Measurements from ENCODE around the gene RNF224. TPM values are rescaled to one million over a fixed set of nuclear protein-coding genes. Genes with fewer than 3 reads are reported as not detected.

Gene RNF224
- total RNA-seq, 1 experiment from 2014 or later = not detected

DNA sequence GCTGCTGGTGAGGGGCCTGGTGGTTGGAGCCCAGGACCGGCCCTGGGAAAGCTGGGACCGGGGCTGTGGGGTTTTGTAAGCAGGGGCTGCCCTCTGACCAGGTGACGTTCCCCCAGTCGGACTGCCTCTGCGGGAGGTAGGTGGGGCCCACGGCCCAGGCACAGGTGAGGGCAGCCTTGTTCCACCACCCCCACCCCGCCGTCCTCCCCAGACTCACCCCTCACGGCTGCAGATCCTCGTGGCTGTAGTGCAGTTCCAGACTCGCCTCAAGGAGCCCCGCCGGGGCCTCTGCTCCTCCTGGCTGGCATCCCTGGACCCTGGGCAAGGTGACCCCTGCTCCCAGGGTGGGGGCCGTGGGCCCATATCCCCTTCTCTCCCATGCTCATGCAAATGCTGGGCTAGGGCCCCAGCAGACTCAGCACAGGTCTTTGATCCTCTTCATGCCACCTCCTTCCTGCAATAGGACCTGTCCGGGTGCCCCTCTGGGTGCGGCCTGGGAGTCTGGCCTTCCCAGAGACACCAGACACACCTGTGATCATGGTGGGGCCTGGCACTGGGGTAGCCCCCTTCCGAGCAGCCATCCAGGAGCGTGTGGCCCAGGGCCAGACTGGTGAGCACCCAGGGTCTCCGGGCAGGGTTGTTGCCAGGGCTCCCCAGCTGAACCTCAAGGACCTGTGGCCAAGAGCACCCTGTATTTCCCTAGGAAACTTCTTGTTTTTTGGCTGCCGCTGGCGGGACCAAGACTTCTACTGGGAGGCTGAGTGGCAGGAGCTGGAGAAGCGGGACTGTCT lies 11.9 kb upstream of the RNF224 start:
- no peak for DNase-seq (ENCODE audit: low spot score)

DNA sequence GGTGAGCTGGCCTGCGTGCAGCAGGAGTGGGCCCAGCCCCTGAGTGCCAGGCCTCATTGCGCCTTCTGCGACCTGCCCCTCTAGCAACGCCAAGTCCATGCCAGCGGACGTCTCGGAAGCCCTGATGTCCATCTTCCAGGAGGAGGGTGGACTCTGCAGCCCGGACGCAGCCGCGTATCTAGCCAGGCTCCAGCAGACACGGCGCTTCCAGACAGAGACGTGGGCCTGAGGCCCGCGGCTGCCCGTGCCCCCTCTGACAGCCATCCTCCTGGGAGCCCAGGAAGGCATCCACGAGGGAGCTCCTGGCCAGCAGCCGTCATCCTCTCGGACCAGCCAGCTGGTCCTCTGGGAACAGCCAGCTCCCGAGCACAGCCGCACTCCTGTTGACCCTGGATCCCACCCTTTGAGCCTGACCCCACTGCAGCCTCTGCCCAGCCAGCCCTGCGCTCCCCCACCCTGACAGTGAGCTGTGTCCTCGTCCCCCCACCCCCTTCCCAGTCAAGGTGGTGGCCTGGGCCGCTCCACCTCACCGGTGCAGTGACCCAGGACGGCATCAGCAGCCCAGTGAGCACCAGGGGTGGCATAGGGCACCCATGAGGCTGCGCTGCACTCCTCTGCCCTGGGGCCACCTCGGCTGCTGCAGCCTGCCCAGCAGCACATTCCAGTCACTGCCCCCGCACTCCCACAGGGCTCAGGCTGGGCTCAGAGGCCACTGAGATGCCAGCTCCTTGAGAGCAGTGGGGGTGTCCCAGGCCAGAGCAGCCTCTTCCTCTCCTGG lies 10.9 kb upstream of the RNF224 start:
- no peak for DNase-seq (ENCODE audit: low spot score)

DNA sequence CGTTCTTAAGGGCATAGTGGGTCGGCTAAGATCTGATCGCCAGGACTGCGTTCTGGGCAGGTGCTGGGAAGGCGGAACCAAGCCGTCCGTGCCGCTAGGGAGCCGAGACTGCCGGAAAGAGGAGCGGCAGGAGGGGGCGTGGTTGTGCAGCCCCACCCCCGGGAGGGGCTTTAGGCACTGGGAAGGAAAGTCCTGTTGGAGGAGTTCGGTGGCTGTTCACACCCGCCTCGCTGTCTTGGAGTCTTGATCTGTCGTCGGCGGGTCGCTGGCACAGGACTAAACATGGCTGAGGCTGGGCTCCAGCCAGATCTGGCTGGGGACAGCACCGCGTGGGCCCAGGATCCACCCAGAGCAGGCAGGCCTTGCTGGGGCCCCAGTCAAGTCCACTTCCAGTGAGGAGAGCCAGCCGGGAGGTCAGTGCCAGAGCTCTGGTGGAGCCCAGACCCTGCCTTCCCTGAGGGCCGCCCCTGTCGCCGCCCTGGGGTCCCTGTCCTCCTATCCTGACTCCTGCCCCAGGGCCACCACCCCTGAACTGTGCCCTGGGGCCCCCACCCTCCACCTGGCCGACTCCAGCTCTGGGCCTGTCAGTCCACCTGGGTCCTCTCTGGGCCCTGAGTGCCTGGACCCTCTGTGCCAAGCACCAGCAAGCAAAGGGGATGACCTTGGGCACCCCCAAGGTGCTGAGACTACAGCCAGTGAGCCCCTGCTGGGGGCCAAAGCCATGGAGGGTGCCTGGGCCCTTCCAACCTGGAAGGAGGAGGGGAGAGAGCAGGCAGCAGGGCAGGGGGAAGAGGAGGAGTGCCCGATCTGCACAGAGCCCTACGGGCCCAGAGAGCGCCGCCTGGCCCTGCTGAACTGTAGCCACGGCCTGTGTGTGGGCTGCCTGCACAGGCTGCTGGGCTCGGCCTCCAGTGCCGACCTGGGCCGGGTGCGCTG lies 9.8 kb upstream of the RNF224 start:
- DNase-seq (ENCODE audit: low spot score) = no peak

DNA sequence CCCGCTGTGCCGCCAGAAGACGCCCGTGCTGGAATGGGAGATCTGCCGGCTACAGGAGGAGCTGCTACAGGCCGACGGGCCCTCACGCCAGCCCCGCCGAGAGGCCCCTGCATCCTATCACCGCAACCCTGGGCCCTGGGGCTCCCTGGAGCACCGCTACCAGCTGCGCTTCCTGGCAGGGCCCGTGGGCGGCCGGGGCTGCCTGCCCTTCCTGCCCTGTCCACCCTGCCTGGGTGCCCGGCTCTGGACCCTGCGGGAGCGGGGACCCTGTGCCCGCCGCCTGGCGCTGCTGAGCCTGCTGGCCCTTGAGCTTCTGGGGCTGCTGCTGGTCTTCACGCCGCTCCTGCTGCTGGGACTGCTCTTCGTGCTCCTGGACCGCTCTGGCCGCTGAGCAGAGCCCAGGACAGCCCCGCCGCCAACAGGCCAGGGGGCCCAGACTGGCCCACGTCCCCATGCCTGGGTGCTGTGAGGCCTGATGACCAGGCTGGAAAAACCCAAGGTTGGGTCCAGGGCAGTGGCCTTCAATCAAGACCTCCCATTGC lies 9.0 kb upstream of the RNF224 start:
- no peak for DNase-seq (ENCODE audit: low spot score)

DNA sequence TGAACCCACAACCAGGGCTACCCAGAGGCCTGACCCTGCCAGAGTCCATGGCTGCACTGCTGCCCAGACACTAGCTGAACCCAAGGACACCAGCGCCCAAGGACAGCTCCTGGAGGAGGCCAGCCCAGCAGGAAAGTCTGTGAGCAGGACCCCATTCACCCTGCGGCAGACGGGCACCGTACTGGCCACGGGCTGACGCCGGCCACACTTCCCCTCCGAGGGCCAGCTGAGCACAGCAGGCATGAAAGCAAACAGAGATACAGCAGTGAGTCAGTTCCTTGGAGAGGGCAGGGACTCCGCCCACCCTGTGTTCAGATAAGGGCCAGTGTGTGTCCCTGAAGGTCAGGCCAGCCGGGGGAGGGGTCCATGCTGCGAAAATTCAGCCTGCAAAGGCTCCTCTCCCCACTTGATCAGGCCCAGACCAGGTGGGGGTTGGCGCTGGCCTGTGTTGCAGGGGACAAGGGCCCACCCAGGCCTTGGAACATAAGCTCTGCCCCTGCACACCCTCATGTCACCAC lies 8.5 kb upstream of the RNF224 start:
- no peak for DNase-seq (ENCODE audit: low spot score)

DNA sequence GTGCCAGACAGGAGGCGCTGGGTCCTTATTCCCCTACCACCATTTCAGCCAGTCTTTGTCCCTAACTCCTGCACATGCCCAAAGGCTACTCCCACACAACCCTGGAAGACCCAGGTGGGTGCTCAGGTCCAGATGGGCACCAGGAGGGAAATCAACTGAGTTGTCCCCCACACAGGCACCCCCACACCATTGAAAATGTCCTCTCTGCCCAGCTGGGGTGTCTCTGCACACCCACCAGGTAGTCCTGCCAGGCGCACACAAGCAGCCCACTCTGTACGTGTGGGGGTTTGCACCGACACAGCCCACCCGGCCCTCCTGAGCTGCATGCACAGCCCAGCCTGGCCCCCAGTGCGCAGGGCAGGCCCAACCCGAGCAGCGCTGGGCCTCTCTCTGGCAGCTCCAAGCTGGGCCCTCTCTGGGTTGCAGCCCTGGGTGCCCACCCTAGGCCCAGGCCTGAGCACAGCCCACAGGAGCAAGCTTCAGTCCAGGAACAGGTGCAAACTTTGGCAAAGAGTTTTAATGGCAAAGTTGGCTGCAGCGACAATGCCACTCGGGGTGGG lies 7.5 kb upstream of the RNF224 start:
- no peak for DNase-seq (ENCODE audit: low spot score)

DNA sequence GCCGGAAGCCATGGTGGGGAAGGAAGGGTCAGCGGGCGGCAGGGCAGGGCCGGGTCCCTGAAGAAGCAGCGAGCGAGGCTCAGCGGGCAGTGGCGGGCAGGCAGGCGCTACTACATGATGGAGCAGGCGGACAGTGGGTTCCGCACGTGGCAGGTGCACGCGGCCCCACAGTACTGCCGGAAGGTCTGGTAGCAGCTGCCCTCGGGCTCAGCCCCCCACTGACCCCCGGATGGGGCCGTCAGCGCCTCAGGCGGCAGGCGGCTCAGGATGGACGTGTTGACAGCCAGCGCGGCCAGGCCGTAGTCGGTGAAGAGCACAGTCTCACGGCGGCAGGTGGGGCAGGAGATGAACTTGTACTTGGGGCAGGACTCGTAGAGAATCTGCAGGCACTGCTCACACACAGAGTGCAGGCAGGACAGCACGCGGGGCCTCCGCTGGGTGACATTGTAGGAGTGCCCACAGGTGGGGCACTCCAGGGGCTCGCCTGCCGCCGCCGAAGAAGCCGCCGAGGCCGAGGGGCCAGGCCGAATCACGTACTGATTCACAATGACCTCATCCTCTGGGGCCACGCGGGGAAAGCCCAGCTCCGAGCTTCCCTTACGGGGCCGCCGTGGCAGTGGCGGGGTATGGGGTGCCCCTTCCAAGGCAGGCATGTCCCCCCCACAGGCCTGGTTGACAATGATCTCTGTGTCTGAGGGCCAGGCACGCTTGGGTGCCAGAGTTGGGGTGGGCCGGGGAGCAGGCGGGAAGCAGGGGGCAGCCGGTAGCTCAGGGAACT lies 6.8 kb upstream of the RNF224 start:
- DNase-seq (ENCODE audit: low spot score) = no peak

DNA sequence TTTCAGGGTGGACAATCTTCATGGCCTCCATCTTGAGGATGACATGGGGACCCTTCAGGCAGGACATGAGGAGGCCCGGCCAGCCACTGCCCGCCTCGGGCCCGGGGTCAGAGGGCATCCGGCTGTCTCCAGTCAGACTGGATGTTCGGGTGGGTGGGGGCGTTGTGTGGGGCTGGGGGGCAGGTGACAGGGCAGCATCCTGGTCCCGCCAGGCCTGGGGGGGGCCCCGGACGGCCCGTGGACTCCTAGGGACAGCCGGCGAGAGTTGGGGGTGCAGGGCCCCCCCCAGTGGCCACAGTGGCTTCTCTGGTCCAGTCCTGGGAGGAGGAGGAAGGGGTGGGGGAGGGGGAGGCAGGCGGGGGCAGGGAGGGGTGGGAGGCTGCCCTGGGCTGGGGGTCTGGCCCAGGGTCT lies 6.2 kb upstream of the RNF224 start:
- no peak for DNase-seq (ENCODE audit: low spot score)

DNA sequence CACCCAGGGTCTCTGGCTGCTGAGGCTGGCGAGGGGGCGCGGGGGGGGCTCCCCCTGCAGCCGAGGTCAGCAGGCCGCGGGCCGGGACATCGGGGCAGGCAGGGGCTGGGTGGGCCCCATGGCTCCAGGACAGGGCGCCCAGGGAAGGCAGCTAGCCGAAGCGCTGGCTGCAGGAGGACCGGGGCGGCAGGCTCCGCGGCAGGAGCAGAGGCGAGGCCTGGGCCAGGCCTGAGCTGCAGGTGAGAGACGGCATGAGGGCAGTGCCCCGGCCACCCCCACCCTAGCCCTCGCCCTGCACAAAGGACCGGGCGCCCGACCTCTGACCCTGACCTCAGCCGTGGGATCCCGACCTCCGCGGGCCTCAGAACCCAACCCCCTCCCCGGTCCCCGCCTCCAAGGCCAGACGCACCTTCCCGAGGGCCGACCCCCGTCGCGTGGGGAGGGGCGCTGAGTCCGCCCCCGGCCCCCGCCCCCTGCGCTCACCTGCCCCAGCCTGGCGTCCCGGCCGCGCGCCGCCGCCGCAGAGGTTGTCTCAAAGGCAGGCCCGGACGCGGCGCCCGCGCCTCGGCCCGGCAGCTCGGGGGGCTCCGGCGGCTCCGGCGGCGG lies 5.7 kb upstream of the RNF224 start:
- DNase-seq (ENCODE audit: low spot score) = no peak

DNA sequence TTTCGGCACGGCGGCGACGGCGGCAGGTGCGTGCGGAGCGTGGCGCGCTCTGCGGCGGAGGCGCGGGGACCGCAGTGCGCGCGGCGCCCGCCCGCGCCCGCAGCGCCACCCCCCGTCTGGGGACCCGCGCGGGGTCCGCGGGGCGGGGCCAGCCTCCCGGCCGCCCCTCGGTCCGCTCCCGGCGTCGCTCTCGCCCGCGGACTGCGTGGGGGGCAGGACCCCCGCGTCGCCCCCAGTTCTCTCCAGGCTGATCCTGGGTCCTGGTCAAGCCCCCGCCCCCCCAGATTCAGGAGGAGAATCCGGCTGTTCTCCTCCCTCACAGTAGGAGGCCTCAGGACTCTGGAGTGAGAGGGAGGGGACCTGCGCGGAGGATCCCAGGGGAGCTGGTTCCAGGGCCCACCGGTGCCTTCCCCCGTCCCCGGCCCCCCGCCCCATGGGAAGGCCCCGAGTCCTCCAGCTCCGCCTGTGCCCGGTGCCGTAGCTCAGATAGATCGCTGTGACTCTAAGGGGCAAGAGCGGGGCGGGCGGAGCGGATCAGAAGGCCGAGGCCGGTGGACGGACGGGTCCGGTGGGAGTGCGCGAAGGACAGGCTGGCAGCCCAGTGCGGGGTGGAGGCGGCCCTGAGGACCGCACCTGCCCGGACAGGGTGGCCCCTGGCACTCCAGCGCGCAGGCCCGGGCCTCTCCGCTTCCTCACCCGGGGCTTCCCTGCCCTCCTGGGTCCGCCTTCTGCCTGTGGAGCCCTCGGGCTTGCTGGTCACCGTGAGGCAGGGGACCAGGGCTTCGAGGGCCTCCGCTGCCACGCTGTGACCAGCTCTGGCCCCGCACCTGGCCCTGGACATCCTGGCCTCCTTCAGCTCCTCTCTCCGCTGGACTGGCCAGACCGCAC lies 4.9 kb upstream of the RNF224 start, which contains the start of gene RNF208:
Gene RNF208 (minus strand): TSS at position 51 of the 888 bp plus-strand sequence. CDS start 1,028 bp downstream, outside the sequence.
- no peak for DNase-seq (ENCODE audit: low spot score)

DNA sequence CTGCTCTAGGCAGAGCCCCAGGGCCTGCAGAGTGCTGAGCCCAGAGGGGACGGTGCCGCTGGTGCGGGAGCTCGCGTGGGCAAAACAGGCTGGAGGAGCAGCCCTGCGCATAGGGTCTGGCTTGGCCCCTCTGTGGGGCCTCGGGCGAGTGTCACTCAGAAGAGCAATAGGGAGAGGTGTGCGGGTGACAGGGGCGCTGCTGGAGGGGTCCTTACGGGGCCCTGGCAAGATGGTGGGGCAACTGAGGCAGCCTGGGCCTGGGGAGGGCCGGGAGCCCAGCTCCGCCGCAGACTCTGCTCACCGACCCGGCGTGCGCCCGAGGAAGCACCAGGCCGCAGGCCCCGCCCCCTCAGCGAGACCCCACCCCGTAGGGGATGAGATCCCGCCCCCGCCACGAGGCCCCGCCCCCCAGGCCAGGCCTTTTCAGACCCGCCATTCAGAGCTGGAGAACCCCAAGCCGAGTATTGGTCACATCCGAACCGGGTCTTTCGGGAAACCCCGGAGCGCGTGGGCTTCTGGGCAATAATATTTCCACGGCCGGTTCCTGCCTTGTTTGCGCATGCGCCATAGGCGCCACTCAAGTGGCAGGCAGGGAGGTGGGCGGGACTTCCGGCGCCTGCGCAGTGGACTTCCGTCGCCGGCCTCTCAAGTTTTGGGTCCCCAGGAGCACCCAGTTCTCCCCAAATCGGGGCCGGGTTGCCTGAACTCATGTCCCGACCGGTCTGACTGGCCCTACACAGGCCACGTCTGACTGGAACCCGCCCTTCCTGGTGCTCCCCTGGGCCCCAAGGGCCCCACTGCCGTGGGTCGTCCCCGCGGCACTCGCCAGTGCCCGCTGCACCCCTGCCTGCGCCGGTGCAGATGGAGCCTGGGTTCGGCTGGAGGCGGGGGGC lies 4.0 kb upstream of the RNF224 start:
- peak; percentile 95 for DNase-seq (ENCODE audit: low spot score)

DNA sequence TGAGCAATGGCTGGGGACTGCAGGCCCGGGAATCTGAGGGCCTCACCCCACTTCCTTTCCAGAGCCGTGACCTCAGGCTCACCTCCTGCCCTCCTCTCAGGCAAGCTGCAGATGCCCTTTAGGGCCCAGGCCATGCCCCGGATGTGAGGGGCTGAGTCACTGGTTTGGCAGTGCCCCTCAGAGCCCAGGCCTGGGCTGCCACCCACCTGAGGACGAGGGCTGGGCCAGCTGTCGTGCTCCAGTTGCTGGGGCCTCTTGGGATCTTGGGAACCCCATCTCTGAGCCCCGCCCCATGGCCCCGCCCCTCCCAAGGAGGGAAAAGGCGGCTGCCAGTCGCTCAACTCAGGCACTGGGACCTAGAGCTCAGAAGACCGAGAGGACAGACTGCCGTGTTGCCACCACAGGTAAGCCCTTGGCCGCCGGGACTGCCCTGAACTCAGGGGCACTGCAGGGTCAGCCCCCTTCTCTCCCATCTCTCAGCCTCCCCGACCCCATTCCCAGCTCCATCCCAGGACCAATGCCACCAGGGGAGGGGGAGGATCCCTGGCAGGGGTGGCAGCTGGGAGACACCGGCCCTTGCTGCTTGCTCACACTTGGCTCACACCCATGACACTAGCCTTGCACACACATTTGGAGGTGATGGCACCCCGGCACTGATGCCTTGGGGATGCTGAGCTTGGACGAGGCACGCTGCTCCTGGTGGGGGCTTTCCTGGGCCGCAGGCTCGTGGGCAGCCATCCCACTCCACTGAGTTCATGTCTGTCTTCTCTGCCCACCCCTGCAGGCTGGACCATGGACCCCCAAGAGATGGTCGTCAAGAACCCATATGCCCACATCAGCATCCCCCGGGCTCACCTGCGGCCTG lies 2.2 kb upstream of the RNF224 start, which contains the start of gene CYSRT1:
Gene CYSRT1 (plus strand): TSS at position 345 of the 865 bp plus-strand sequence. CDS start 448 bp downstream, at position 793.
- DNase-seq (ENCODE audit: low spot score) = no peak

DNA sequence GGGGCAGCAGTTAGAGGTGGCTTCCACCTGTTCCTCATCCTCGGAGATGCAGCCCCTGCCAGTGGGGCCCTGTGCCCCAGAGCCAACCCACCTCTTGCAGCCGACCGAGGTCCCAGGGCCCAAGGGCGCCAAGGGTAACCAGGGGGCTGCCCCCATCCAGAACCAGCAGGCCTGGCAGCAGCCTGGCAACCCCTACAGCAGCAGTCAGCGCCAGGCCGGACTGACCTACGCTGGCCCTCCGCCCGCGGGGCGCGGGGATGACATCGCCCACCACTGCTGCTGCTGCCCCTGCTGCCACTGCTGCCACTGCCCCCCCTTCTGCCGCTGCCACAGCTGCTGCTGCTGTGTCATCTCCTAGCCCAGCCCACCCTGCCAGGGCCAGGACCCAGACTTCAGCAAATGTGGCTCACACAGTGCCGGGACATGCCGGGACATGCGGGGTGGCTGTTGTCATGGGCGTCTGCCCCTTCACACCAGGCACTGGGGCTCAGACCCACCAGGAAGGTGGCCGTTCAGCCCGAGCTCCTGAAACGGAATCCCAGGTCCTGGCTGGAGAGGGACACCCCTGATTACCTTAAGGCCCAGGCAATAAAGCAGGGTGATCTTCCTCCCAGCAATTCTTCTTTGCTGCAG lies 1.5 kb upstream of the RNF224 start:
- DNase-seq (ENCODE audit: low spot score) = no peak

DNA sequence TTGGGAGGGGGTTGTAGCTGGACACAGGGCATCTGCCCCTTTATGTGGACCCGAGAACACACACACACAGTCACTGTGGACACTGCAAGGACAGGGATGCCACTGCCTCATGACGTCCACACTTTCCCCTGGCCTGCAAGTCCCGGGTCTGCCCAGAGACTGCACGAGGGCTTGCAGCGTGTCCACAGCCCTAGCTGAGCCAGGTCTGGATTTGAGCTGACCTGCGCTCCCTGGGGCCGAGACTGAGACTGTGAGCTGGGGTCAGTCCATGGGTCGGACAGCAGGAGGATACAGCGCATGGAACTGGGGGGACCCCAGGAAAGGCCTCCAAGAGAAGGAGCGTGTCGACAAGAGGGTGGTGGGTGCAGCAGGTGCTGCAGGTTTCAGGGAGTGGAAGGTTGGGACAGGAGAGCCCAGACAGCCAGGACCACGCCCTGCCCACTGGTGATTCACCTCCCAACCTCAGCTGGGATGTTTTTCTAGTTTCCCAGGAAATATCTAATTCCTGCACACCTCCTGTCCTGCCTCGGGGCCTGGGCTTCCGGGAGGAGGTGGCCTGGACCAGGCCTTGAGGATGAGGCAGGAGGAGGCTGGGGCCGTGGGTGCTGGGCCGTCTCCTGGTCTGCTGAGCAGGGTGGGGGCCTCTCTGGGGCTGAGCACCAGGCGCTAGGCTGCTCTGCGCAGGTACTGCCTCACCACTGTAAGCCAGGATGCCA lies 806 bp upstream of the RNF224 start:
- no peak for DNase-seq (ENCODE audit: low spot score)

DNA sequence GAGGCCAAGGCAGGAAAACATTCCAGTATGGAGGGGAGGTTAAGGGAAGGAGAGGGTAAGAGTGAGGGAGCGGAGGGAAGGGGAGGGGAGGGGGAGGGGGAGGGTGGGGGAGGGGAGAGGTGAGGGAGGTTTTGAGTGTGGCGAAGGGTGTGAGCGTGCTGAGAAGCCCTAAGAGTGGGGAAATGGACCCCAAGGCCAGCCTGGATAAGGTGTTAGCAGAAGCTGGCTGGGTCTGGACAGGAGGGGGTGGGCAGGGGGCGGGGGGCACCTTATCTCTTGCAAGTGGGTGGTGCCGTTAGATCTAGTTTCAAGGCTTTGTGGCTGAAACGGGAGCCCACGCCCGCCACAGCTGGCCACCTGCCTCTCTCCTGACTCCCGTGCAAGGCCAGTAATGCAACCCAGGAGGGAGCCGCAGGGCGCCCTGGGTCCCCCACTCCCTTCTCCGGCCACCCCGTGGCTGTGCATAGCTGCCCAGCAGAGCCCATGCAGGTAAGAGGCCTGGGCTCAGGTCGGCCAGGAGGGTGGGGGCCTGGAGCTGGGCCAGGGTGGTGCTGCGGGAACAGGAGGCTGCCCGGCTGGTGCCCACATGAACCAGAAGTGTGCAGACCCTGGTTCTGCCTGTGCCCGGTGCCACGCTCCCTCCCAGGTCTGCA lies 677 bp downstream of the RNF224 start:
- DNase-seq (ENCODE audit: low spot score) = no peak
